Activated naive CD4-positive, alpha-beta T cell treated with Interleukin-2 at 50 U/mL for 16 hours (primary cell): Measurements from ENCODE around the gene KAT8.
"Not testable (repeated sequence)": the region's sequence is repeated elsewhere in the genome, so short reads cannot be mapped to it uniquely, and the experiment has no call there.

Source experiments
- DNase-seq: peaks from one replicate; pipeline ENCODE4 v3.0.0-alpha.2; 2020

The KAT8 gene

GRCh38 chr16:31134091-31134571, 16.7 kb downstream of the KAT8 start:
- no peak for DNase-seq

- DNase-seq = no peak
Measured at GRCh38 chr16:31134625-31135534, 17.4 kb downstream of the KAT8 start.

DNA sequence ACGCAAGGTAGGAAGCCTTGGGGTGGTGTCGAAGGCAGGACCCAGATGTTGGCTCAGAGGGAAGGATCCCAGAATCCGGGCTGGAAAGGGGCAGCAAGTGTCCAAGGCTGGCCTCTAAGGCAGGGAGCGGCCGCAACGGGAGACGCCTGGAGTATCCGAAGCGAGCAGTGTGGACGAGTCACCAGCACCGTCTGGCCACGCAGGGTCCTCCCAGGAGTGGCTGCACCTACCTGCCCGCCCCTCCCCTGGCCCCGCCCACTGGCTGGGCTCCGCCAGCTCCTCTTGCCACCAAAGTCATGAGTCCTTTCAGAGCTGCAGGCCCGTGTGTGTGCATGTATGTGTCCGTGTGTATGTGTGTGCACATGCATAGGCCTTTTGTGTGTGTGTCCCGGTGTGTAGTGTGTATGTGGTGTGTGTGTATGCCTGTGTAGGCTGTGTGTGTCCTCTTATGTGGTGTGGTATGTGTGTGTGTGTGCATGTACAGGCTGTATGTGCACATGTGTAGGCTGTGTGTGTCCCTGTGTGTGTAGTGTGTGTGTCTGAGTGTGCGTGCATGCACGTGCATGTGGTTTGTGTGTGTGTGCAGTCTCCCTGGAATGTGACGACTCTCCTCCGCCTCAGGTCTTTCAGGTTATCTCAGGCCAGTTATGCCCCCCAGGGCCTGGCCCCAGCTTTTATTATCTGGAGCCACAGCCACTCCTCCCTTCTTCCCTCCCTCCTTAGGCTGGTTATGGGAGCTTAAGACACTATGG, 18.2 kb downstream of the KAT8 start, which contains the start of gene PRSS8:
Gene PRSS8, minus strand, starts transcription at position 193 of the 752 bp plus-strand sequence. CDS start 229 bp downstream, outside the sequence.
- DNase-seq = no peak

DNA sequence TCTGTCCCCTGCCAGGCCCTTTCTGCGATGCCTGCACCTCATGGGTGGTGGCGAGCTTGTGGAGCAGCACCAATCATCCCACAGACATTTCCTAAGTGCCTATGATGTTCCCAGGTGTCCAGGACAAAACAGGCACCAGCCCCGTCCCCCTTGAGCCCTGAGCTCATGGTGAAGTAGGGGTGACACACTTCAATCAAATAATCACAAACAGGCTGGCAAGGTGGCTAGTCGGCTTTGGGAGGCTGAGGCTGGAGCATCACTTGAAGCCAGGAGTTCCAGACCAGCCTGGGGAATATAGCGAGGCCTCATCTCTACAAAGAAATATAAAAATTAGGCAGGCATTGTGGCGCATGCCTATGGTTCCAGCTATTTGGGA, 18.8 kb downstream of the KAT8 start:
- no peak for DNase-seq

GRCh38 chr16:31136822-31137499, 19.5 kb downstream of the KAT8 start:
- not testable (repeated sequence) for DNase-seq

DNA sequence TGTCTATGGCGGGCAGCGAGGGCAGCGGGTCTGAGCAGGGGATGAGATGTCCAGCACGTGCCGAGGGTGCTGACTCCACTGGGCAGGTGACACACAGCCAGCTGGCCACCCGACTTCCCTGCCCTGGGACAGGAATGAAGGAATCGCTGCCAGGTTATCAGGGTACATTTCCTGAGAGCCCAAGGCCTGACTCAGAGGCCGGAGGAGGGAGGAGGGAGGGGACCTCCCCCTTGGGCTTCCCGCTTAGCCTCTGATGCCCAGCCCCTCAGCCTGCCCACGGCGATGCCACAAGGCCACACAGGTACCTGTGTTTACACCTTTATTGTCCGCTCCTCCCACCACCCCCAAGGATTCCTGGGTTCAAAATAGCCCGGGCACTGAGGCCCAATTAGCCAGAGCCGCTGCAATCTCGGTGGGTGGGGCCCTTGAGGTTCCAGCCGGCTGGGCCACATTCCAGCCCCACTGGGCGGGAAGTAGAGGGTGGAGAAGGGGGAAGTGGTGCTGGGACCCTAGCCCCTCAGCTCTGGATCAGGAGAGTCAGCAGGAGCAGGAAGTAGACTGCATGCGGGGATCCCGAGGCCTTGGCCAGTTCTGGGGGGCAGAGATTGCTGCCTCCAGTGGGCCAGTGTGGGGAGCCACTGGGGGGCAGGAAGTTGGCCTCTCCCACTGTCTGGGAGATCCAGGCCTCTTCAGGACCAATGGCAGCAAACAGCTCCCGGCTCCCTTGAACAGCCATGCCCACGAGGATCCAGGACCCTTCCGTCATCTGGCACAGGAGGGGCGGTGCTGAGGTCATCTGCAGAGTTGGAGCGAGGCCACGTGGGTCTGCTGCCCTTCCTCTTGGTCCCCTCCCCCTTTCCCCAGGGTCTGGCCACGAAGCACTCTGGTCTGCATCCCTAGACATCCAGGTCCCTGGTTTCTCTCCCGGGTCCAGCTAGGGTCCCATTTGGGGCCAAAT, 21.4 kb downstream of the KAT8 start:
- DNase-seq = no peak

DNA sequence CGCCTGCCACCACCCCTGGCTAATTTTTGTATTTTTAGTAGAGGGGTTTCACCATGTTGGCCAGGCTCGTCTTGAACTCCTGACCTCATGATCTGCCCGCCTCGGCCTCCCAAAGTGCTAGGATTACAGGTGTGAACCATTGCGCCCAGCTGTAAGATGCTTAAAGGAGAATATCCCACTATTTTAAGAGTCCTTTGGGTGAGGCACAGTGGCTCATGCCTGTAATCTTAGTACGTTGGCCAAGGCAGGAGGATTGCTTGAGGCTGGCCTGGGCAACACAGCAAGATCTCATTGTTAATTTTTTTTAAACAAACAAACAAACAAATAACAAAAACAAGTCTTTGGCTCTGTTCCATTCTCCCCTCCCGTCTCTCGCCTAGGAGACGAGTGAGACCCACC, 23.6 kb downstream of the KAT8 start:
- DNase-seq = not testable (repeated sequence)

DNA sequence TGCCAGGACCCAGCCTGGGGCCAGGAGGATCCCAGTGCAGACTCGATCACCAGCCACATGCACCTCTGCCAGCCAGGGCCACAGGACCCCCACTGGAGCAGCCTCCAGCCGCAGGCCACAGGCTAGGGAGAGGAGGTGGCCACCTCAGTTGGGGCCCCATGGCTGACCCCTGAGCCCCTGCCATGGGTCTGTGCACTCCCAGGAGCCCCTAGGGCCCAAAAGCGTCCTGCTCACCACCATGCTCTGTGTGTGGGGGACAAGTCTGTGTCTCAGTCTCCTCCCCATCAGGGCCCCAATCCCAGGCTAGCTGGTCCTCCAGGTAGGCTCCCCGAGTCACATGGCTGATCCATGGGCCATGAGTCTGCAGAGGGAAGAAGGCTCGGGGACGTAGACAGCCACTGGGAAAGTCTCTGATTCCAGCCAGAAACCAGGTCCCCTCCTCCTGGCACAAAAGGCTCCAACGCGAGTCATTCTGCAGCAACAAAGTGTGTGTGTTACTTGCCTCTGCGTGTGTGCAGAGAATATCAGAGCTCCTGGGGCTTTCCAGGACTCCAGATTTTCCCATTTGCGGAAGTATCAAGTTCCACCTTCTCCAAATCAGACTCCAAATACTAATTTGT, 24.1 kb downstream of the KAT8 start:
- DNase-seq = peak; percentile 4

DNA sequence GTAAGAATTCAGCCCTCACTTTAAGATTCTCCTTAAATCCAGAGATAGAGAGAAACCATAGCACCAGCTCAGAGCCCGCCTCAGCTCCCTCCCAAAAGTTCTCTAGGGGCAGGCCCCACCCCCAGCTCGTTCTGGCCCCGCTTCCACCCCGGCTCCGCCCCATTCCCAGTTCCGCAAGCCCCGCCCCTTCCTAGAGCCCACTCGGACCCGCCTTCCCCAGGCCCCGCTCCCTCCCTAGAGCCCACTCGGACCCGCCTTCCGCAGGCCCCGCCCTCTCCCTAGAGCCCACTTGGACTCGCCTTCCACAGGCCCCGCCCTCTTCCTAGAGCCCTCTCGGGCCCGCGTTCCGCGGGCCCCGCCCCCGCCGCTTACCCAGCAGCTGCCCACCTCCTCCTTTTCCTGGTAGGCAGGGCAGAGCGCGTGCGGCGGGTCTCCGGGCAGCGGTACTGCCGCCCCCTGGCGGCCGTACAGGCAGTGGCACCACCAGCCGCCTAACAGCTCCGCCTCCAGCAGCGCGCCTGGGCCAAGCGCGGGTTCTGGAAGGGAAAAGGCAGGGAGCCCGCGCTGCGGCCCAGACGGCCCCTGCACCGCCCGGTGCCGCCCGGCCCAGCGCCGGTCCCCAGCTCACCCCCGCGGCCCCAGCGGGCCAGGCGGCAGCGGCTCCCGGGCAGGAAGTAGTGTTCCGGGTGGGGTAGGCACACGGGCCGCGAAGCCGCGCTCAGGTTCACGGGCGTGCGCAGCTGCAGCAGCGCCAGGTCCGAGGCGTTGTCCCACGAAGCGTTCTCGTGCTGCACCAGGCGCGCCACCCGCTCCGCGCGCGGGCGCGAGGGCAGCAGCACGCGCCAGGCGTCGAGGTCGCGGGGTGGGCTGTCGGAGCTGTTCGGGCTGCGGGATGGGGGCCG, 24.9 kb downstream of the KAT8 start:
- DNase-seq = peak; percentile 98

DNA sequence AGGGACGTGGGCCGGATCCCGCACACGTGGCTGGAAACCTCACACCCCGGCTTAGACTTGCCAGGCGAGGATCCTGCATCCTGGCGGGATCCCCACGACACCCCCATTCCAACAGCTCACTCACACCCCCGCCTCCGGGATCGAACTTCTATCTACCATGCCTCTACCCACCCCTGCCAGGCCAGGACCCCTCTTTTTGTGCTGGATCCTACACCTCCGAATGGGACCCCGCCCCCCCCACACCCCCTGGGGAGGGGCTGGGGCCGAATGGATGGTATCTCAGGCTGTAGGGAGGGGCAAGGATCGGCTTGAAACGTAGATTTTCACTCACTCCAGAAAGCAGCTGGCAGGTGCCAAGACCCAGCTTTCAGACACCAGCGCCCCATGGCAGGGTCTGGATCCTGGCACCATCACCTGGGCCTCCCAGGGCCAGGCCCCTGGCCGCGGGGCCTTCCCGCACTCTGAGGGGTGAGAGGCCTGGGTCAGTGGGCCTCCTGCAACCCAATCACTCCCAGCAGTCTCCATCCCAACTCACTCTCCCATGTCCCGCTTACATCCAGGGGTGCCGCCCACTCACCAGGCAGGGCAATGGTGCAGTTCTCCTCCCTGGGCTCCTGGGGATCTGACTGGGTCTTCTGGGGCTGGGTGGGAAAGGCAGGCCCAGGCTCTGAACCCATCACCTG, 25.7 kb downstream of the KAT8 start:
- DNase-seq = no peak

- DNase-seq = no peak
Measured at GRCh38 chr16:31143694-31144148, 26.3 kb downstream of the KAT8 start.

DNA sequence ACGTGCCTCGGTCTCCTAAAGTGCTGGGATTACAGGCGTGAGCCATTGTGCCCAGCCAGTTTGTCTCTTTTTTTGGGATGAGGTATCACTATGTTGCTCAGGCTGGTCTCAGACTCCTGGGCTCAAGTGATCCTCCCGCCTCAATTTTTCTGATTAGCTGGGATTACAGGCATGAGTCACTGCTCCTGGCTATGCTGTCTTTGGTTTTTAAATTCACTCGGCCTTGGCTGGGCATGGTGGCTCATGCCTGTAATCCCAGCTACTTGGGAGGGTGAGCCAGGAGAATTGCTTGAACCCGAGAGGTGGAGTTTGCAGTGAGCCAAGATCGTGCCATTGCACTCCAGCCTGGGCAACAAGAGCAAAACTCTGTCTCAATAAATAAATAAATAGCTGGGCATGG, 27.0 kb downstream of the KAT8 start:
- not testable (repeated sequence) for DNase-seq

GRCh38 chr16:31145398-31145990, 28.0 kb downstream of the KAT8 start:
- DNase-seq = no peak

- no peak for DNase-seq
Measured at GRCh38 chr16:31147574-31147973, 30.1 kb downstream of the KAT8 start.

- DNase-seq = no peak
Measured at GRCh38 chr16:31148281-31148728, 30.8 kb downstream of the KAT8 start.

- no peak for DNase-seq
Measured at GRCh38 chr16:31148896-31149295, 31.4 kb downstream of the KAT8 start.

DNA sequence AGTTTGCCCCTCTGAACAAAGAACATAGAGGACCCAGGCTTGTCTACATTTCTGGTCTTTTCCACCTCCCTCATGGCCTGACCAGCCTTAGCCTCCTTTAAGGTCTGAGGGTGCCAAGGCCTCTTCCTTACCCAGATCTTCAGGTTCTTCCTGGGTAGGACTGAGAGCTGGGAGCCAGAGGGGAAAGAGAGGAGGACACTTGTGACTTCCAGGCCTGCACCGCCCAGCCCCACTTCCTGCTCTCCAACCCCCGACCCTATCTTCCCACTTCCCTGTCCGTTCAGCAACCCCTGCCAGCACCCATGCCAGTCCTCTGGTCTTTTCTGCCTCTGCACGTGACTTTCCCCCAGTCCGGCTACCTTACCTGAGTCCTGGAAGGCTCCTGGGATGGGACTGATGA, 31.9 kb downstream of the KAT8 start:
- DNase-seq = no peak

GRCh38 chr16:31149894-31150890, 32.7 kb downstream of the KAT8 start, which contains the start of gene PRSS36:
Gene PRSS36 (minus strand): TSS chr16:31150066. CDS start chr16:31150035, 31 bp downstream.
- DNase-seq = no peak
